Activated naive CD8-positive, alpha-beta T cell treated with anti-CD3 and anti-CD28 coated beads, Interleukin-2, amount 50 U/mL, for 24 hours (primary cell): ENCODE data around the gene ATP10B.

Experiments used
- ATAC-seq: fragments of 150-1000 bp; cut with Tn5 transposase; one replicate; pipeline ENCODE4 v1.10.0; 2021
- DNase-seq: peaks from one replicate; pipeline ENCODE4 v3.0.0; 2021
- H3K27ac Mint-ChIP-seq: one replicate; pipeline ENCODE4 v1.8.0; 2021; ENCODE audit warnings: mild to moderate bottlenecking, mixed read lengths
- H3K27me3 Mint-ChIP-seq: one replicate; pipeline ENCODE4 v1.8.0; 2021; ENCODE audit warnings: mixed read lengths
- H3K36me3 Mint-ChIP-seq: one replicate; pipeline ENCODE4 v1.8.0; 2021; ENCODE audit warnings: low read depth, mixed read lengths
- H3K4me1 Mint-ChIP-seq: one replicate; pipeline ENCODE4 v1.8.0; 2021; ENCODE audit warnings: mixed read lengths
- H3K4me3 Mint-ChIP-seq: one replicate; pipeline ENCODE4 v1.8.0; 2021; ENCODE audit warnings: mild to moderate bottlenecking, moderate library complexity, mixed read lengths
- H3K9me3 Mint-ChIP-seq: one replicate; pipeline ENCODE4 v1.8.0; 2021; ENCODE audit warnings: mixed read lengths

Gene ATP10B

DNA sequence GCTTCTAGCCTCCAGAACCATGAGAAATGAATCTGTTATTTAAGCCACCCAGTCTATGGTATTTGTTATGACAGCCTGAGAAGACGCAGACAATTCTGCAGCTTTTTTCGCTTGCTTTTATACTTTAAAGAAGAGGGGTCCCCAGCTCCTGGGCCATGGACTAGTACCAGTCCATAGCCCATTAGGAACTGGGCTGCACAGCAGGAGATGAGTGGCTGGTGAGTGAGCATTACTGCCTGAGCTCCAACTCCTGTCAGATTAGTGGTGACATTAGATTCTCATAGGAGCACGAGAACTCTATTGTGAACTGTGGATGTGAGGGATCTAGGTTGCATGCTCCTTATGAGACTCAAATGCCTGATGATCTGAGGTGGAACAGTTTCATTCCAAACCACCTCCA, 278.7 kb downstream of the ATP10B start:
- ATAC-seq (no peak), DNase-seq (no peak)
- Mint-ChIP-seq H3K4me1 (no peaks in the 10 kb centered on the region), H3K36me3 (no peaks in the 10 kb centered on the region), H3K4me3 (no peak overlapping the region), H3K27ac (no peak overlapping the region), H3K27me3 (peaks cover 5% of the 10 kb centered on the region), H3K9me3 (no peaks in the 10 kb centered on the region)

- H3K4me3 Mint-ChIP-seq, result no peak overlapping the region
- no peaks in the 10 kb centered on the region for H3K4me1 Mint-ChIP-seq
- no peak overlapping the region for H3K27ac Mint-ChIP-seq
- no peak for ATAC-seq
- DNase-seq, result no peak
- H3K27me3 Mint-ChIP-seq, result peaks cover 5% of the 10 kb centered on the region
- H3K9me3 Mint-ChIP-seq, result no peaks in the 10 kb centered on the region
- H3K36me3 Mint-ChIP-seq, result no peaks in the 10 kb centered on the region
These were observed 284.8 kb downstream of the ATP10B start for GRCh38 chr5:160567031-160567705.

DNA sequence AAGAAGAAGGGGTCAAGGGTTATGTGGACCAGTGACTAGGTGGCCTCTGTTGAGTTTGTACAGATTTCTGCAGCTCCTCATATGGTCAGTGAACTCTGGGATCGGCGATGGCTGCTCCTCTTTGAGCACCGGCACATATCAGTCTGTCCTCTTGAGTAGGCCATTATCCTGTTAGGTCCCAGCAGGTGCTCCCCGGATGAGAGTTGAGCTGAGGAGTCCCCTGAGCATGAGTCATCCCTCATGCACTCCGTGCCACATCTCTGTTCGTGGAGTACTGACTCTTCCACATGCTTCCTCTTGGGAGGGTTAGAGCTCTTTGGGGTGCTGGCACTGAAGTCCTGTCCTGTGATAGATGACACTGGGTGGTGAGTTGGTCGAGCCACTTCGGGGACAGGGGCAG, 286.6 kb downstream of the ATP10B start:
- no peak overlapping the region for H3K27ac Mint-ChIP-seq

GRCh38 chr5:160556846-160557245, 295.2 kb downstream of the ATP10B start:
- peaks cover 7% of the 10 kb centered on the region for H3K4me1 Mint-ChIP-seq
- H3K4me3 Mint-ChIP-seq, result no peak overlapping the region
- H3K9me3 Mint-ChIP-seq, result no peaks in the 10 kb centered on the region
- DNase-seq, result no peak
- peak; percentile 57 for ATAC-seq
- no peaks in the 10 kb centered on the region for H3K36me3 Mint-ChIP-seq
- H3K27me3 Mint-ChIP-seq, result peaks cover 9% of the 10 kb centered on the region
- no peak overlapping the region for H3K27ac Mint-ChIP-seq

More for the DNA sequence above, 286.6 kb downstream of the ATP10B start:
- H3K9me3 Mint-ChIP-seq, result no peaks in the 10 kb centered on the region
- ATAC-seq (no peak), DNase-seq (no peak)
- no peaks in the 10 kb centered on the region for H3K36me3 Mint-ChIP-seq
- no peaks in the 10 kb centered on the region for H3K4me1 Mint-ChIP-seq
- peaks cover under 1% of the 10 kb centered on the region for H3K27me3 Mint-ChIP-seq
- H3K4me3 Mint-ChIP-seq, result no peak overlapping the region

GRCh38 chr5:160555971-160556631, 295.9 kb downstream of the ATP10B start:
- H3K27me3 Mint-ChIP-seq, result peaks cover 13% of the 10 kb centered on the region
- H3K36me3 Mint-ChIP-seq, result no peaks in the 10 kb centered on the region
- peaks cover 7% of the 10 kb centered on the region for H3K4me1 Mint-ChIP-seq
- H3K4me3 Mint-ChIP-seq, result no peak overlapping the region
- no peak overlapping the region for H3K27ac Mint-ChIP-seq
- DNase-seq (no peak), ATAC-seq (no peak)
- no peaks in the 10 kb centered on the region for H3K9me3 Mint-ChIP-seq

GRCh38 chr5:160555581-160555970, 296.4 kb downstream of the ATP10B start:
- no peaks in the 10 kb centered on the region for H3K36me3 Mint-ChIP-seq
- no peak overlapping the region for H3K4me3 Mint-ChIP-seq

GRCh38 chr5:160550075-160550474, 301.9 kb downstream of the ATP10B start:
- Mint-ChIP-seq H3K4me3 (no peak overlapping the region), H3K27ac (no peak overlapping the region), H3K36me3 (no peaks in the 10 kb centered on the region)

More at GRCh38 chr5:160555581-160555970, 296.4 kb downstream of the ATP10B start:
- H3K27me3 Mint-ChIP-seq, result peaks cover 13% of the 10 kb centered on the region
- no peak for DNase-seq
- no peak for ATAC-seq
- H3K4me1 Mint-ChIP-seq, result peaks cover 7% of the 10 kb centered on the region
- no peak overlapping the region for H3K27ac Mint-ChIP-seq
- no peaks in the 10 kb centered on the region for H3K9me3 Mint-ChIP-seq

GRCh38 chr5:160548949-160549645, 302.9 kb downstream of the ATP10B start:
- Mint-ChIP-seq H3K9me3 (peaks cover 8% of the 10 kb centered on the region), H3K27ac (no peak overlapping the region), H3K27me3 (peaks cover 24% of the 10 kb centered on the region), H3K4me1 (peaks cover 9% of the 10 kb centered on the region), H3K36me3 (no peaks in the 10 kb centered on the region), H3K4me3 (no peak overlapping the region)
- ATAC-seq, result no peak
- DNase-seq, result no peak

More at GRCh38 chr5:160550075-160550474, 301.9 kb downstream of the ATP10B start:
- Mint-ChIP-seq H3K9me3 (peaks cover 8% of the 10 kb centered on the region), H3K27me3 (peaks cover 20% of the 10 kb centered on the region), H3K4me1 (peaks cover 9% of the 10 kb centered on the region)
- ATAC-seq (no peak), DNase-seq (no peak)

DNA sequence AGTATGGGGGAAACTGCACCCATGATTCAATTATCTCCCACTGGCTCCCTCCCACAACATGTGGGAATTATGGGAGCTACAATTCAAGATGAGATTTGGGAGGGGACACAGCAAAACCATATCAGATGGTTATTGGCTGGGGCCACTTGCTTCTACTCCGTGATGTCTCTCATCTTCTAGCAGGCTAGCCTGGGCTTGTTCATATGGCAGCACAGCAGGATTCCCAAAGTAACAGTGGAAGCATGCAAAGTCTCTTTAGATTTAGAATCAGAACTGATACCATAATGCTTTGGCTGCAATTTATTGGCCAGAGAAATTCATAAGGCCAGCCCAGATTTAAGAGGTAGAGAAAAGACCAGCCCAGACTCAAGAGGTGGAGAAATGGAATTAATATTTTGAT, 304.1 kb downstream of the ATP10B start:
- DNase-seq (no peak), ATAC-seq (no peak)
- H3K4me1 Mint-ChIP-seq, result peaks cover 20% of the 10 kb centered on the region
- no peaks in the 10 kb centered on the region for H3K36me3 Mint-ChIP-seq
- H3K9me3 Mint-ChIP-seq, result peaks cover 8% of the 10 kb centered on the region
- no peak overlapping the region for H3K27ac Mint-ChIP-seq
- no peak overlapping the region for H3K4me3 Mint-ChIP-seq
- peaks cover 27% of the 10 kb centered on the region for H3K27me3 Mint-ChIP-seq

DNA sequence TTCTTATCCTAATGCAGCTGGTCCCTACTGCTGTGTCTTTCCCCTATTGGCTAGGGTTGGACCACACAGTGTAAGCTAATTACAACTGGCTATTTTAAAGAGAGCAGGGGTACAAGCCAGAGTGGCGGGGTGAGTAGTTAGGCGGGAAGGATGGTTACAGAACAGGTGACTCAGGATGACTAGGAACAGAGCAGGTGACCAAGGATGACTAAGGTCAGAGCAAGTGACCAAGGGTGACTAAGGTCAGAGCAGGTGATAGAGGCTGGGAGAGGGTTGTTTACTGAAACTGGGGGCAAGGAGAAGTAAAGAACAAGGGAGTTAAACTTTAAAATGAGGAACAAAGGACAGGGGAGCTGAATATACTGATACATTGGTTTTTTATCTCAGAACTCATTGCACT, 304.9 kb downstream of the ATP10B start:
- peaks cover 8% of the 10 kb centered on the region for H3K9me3 Mint-ChIP-seq
- ATAC-seq (no peak), DNase-seq (no peak)
- no peaks in the 10 kb centered on the region for H3K36me3 Mint-ChIP-seq
- H3K4me3 Mint-ChIP-seq, result no peak overlapping the region
- peaks cover 27% of the 10 kb centered on the region for H3K4me1 Mint-ChIP-seq
- peaks cover 30% of the 10 kb centered on the region for H3K27me3 Mint-ChIP-seq
- no peak overlapping the region for H3K27ac Mint-ChIP-seq

GRCh38 chr5:160545832-160546231, 306.2 kb downstream of the ATP10B start:
- no peaks in the 10 kb centered on the region for H3K36me3 Mint-ChIP-seq
- H3K27ac Mint-ChIP-seq, result no peak overlapping the region
- no peak overlapping the region for H3K4me3 Mint-ChIP-seq
- peaks cover 25% of the 10 kb centered on the region for H3K27me3 Mint-ChIP-seq
- peaks cover 8% of the 10 kb centered on the region for H3K9me3 Mint-ChIP-seq
- DNase-seq, result no peak
- ATAC-seq, result peak; percentile 67
- peaks cover 29% of the 10 kb centered on the region for H3K4me1 Mint-ChIP-seq

DNA sequence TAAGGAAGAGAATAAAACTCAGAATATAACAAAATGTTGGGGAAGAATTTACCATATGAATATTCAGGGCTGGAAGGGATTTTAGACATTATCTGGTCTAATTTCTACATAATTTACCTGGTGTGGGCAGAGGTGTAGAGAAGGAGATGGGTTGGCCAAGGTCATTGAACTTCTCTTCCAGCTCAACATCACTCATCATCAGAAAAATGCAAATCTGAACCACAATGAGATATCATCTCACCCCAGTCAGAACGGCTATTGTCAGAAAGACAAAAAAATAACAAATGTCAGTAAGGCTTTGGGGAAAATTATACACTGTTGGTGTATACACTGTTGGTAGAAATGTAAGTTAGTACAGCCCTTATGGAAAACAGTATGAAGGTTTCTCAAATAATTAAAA, 308.6 kb downstream of the ATP10B start:
- Mint-ChIP-seq H3K27ac (peak overlapping the region; percentile 18), H3K4me3 (no peak overlapping the region), H3K9me3 (peaks cover 8% of the 10 kb centered on the region), H3K4me1 (peaks cover 25% of the 10 kb centered on the region), H3K36me3 (no peaks in the 10 kb centered on the region), H3K27me3 (peaks cover 21% of the 10 kb centered on the region)
- DNase-seq (no peak), ATAC-seq (peak; percentile 31)

DNA sequence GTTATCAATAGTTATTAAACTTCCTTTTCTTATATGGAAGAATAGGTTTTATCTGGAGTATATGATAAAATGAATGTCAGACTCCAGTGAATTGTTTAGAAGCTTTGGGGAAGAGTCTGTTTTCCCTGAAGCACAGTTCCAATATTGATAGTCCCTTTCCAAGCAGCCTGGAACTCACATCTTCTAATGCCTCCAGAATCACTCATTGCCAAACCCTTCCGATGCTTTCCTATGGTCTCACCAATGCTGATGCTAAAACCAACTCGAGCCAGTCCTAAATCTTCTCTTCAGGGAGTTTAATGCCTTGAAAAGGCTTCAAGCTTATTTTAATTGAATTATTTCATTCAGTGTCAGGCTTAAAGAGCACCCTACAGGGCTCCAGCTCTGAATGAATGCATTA, 309.2 kb downstream of the ATP10B start:
- H3K27ac Mint-ChIP-seq, result no peak overlapping the region
- no peaks in the 10 kb centered on the region for H3K36me3 Mint-ChIP-seq
- H3K4me1 Mint-ChIP-seq, result peaks cover 25% of the 10 kb centered on the region
- DNase-seq (no peak), ATAC-seq (no peak)
- peaks cover 19% of the 10 kb centered on the region for H3K27me3 Mint-ChIP-seq
- peaks cover 8% of the 10 kb centered on the region for H3K9me3 Mint-ChIP-seq
- no peak overlapping the region for H3K4me3 Mint-ChIP-seq

DNA sequence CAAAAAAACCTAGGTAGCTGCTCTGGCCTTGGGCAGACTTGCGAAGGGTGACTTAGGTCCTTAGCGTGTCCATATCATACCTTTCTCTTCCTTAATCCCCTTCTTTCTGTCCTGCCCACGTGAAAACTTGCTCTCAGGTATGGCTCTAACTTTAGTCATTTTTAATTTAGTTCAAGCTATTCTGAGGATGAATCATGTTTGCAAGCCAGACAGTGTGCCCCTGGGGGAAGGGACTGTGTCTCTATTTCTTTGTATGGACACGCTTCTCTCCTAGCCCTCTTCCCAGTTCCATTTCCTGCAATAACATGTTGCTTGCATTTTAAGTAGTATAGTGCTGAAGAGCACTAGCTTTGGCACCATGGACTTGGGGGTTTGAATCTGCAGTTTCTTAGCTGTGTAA, 309.7 kb downstream of the ATP10B start:
- H3K9me3 Mint-ChIP-seq, result peaks cover 5% of the 10 kb centered on the region
- no peak for ATAC-seq
- H3K4me1 Mint-ChIP-seq, result peaks cover 23% of the 10 kb centered on the region
- H3K27ac Mint-ChIP-seq, result no peak overlapping the region
- H3K4me3 Mint-ChIP-seq, result no peak overlapping the region
- H3K27me3 Mint-ChIP-seq, result peaks cover 19% of the 10 kb centered on the region
- no peak for DNase-seq
- no peaks in the 10 kb centered on the region for H3K36me3 Mint-ChIP-seq

GRCh38 chr5:160539431-160539830, 312.6 kb downstream of the ATP10B start:
- no peak overlapping the region for H3K4me3 Mint-ChIP-seq
- DNase-seq, result peak; percentile 61
- no peak overlapping the region for H3K27ac Mint-ChIP-seq
- peak; percentile 98 for ATAC-seq
- H3K9me3 Mint-ChIP-seq, result no peaks in the 10 kb centered on the region
- peaks cover 22% of the 10 kb centered on the region for H3K4me1 Mint-ChIP-seq
- H3K27me3 Mint-ChIP-seq, result peaks cover 10% of the 10 kb centered on the region
- H3K36me3 Mint-ChIP-seq, result no peaks in the 10 kb centered on the region
